ENCODE measurements around the gene HLF. TPM values are rescaled to one million over a fixed set of nuclear protein-coding genes. Genes with fewer than 3 reads are reported as not detected.

HLF gene
- total and polyA plus RNA-seq, 10 of the 15 experiments (the other 5 are each of a cell fraction or from before 2014, with no cell fraction given), result 0.01 to 0.33 (median 0.20) TPM; not detected in 3

DNA sequence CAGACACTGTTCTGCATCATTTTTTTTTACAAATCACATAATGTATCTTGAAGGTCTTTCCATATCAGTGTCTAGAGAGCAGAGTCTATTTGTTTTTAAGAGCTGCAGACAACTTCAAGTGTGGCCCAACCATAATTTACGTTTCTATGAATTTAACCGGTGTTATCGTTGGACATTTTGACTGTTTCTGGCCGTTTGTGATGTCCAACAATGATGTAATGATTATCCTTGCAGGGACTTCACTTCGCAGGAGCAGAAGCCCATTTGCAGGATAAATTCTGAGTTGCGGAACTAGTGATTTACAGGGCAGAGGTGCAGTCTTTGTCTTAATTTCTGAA, 26.9 kb upstream of the HLF start:
- no peak for DNase-seq (ENCODE audit: low read depth, low spot score)
- ChIA-PET CTCF (interaction anchor here (0.9 to 2.0 kb wide), 4 partner anchors 10 to 276 kb away, joined by 3 to 6 read pairs (median 4); no protein-coding TSS in a partner anchor), SMC1A (ENCODE audit: uncharacterized antibody, unreplicated experiment) (interaction anchor here (1.4 kb wide), 1 partner anchor 179 kb away, joined by 3 read pairs; no protein-coding TSS in a partner anchor), POLR2A (interaction anchor here (1.3 kb wide), 1 partner anchor 147 kb away, joined by 4 read pairs; no protein-coding TSS in a partner anchor), RAD21 (ENCODE audit: unreplicated experiment) (interaction anchor here (0.7 to 0.8 kb wide), 2 partner anchors 147 to 169 kb away, joined by 3 read pairs; no protein-coding TSS in a partner anchor)
- H3K27ac ChIP-seq (ENCODE audit: control insufficient read depth, insufficient read depth), result no peak overlapping the region
- H3K79me2 ChIP-seq (ENCODE audit: control insufficient read depth, insufficient read depth, low read length), result no peaks in the 10 kb centered on the region
- peak overlapping the region; percentile 89 for H2AFZ ChIP-seq (ENCODE audit: control insufficient read depth, low read depth, low read length)
- no peak for FAIRE-seq
- ATAC-seq, result no peak
- peak overlapping the region; percentile 32; the same call in 1 of the 2 replicates for H3K9ac ChIP-seq (ENCODE audit: control insufficient read depth, insufficient read depth, low read length)
- in situ Hi-C loops (cut with MboI) (no loop called here), intact Hi-C loops (cut with micrococcal nuclease; ENCODE audit: unreplicated experiment) (no loop called here)
- no peaks in the 10 kb centered on the region for H3K9me3 ChIP-seq (replicated peaks; ENCODE audit: control insufficient read depth, insufficient read depth, low read length)
- TF ChIP-seq, protein P1, sequence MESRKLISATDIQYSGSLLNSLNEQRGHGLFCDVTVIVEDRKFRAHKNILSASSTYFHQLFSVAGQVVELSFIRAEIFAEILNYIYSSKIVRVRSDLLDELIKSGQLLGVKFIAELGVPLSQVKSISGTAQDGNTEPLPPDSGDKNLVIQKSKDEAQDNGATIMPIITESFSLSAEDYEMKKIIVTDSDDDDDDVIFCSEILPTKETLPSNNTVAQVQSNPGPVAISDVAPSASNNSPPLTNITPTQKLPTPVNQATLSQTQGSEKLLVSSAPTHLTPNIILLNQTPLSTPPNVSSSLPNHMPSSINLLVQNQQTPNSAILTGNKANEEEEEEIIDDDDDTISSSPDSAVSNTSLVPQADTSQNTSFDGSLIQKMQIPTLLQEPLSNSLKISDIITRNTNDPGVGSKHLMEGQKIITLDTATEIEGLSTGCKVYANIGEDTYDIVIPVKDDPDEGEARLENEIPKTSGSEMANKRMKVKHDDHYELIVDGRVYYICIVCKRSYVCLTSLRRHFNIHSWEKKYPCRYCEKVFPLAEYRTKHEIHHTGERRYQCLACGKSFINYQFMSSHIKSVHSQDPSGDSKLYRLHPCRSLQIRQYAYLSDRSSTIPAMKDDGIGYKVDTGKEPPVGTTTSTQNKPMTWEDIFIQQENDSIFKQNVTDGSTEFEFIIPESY (IDR thresholded peaks at IDR 0.05), result no peak
- 0 out of 2 replicates have a peak, but pooled peaks have one; percentile 47 for TF ChIP-seq ATF7 (IDR thresholded peaks at IDR 0.05; ENCODE audit: low read depth)
- H3K27me3 ChIP-seq (replicated peaks in 1 of 2; ENCODE audit: control insufficient read depth in 2 of 2, insufficient read depth in 2 of 2, low read length in 1 of 2), result no peaks in the 10 kb centered on the region
- peak overlapping the region; percentile 59 for H3K4me3 ChIP-seq
- WGBS (ENCODE audit: insufficient coverage, insufficient replicate concordance, low lambda C conversion rate, missing lambda C conversion rate), result 7% methylated on average over 6 of the region's 6 CpGs
- no peaks in the 10 kb centered on the region for H4K20me1 ChIP-seq (ENCODE audit: control insufficient read depth, insufficient read depth)
- peaks cover 13% of the 10 kb centered on the region for H3K4me1 ChIP-seq (ENCODE audit: control insufficient read depth, insufficient read depth, low read length)
- no TSS peak for BruUV-seq (replicated peaks)
- H3K4me2 ChIP-seq (ENCODE audit: control insufficient read depth, insufficient read depth), result peak overlapping the region; percentile 86
- no peaks in the 10 kb centered on the region for H3K36me3 ChIP-seq (ENCODE audit: control insufficient read depth in 2 of 2, insufficient read depth in 2 of 2, low read length in 1 of 2)

DNA sequence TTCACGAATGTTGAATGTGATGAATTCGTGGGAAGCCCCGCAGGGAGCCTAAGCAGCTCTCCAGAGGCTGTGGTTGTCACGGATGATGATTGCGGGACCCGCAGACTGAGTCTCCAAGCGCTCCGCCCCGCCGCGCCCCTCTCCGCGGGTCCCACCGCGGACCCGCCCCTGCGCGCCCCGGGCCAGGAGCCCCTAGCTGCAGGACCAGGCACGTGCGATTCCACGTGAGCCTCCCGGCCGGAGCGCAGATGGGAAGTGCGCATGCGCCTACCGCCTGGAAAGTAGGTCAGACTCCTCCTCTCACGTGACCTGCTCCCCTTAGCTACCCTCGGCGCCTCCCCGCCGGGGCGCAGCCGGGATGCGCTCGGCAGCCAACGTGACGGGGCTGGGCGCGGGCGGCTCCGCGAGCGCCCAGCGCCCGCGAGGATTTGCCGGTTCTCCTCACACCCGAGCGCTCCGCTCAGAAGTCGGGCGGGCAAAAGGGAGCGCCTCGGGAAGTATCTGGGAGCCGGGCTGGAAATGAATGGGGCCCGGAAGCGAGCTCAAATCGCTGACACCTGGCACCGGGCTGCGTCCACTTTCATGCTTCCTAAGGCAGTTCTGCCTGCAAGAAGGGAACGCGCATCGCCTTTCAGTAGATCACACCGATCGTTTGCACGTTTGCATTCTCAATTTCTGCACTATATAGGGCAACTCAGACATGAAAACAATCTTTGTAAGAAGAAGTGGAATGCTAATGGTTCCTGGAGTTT, 26.4 kb upstream of the HLF start:
- no peaks in the 10 kb centered on the region for H3K36me3 ChIP-seq (ENCODE audit: control insufficient read depth in 2 of 2, insufficient read depth in 2 of 2, low read length in 1 of 2)
- peak overlapping the region; percentile 32; the same call in 1 of the 2 replicates for H3K9ac ChIP-seq (ENCODE audit: control insufficient read depth, insufficient read depth, low read length)
- peak overlapping the region; percentile 86 for H3K4me2 ChIP-seq (ENCODE audit: control insufficient read depth, insufficient read depth)
- DNase-seq (ENCODE audit: low read depth, low spot score) (peak; percentile 59), ATAC-seq (peak; percentile 98), FAIRE-seq (peak; percentile 75)
- peak overlapping the region; percentile 89 for H2AFZ ChIP-seq (ENCODE audit: control insufficient read depth, low read depth, low read length)
- H3K4me1 ChIP-seq (ENCODE audit: control insufficient read depth, insufficient read depth, low read length), result peaks cover 13% of the 10 kb centered on the region
- H3K9me3 ChIP-seq (replicated peaks; ENCODE audit: control insufficient read depth, insufficient read depth, low read length), result no peaks in the 10 kb centered on the region
- WGBS (ENCODE audit: insufficient coverage, insufficient replicate concordance, low lambda C conversion rate, missing lambda C conversion rate), result under 1% methylated on average over 53 of the region's 68 CpGs
- in situ Hi-C loops (cut with MboI), result no loop called here
- no peaks in the 10 kb centered on the region for H3K79me2 ChIP-seq (ENCODE audit: control insufficient read depth, insufficient read depth, low read length)
- CTCF ChIA-PET, result interaction anchor here (0.6 to 2.0 kb wide), 5 partner anchors 9 to 276 kb away, joined by 3 to 6 read pairs (median 4); no protein-coding TSS in a partner anchor
- RAD21 ChIA-PET (ENCODE audit: unreplicated experiment), result interaction anchor here (0.8 kb wide), 1 partner anchor 169 kb away, joined by 3 read pairs; no protein-coding TSS in a partner anchor
- no TSS peak for BruUV-seq (replicated peaks)
- intact Hi-C loops (cut with micrococcal nuclease; ENCODE audit: unreplicated experiment), result no loop called here
- H3K27me3 ChIP-seq (replicated peaks in 1 of 2; ENCODE audit: control insufficient read depth in 2 of 2, insufficient read depth in 2 of 2, low read length in 1 of 2), result no peaks in the 10 kb centered on the region
- H4K20me1 ChIP-seq (ENCODE audit: control insufficient read depth, insufficient read depth), result no peaks in the 10 kb centered on the region
- POLR2A ChIA-PET, result interaction anchor here (1.0 to 1.3 kb wide), 2 partner anchors 13 to 148 kb away, joined by 3 to 4 read pairs; no protein-coding TSS in a partner anchor
- SMC1A ChIA-PET (ENCODE audit: uncharacterized antibody, unreplicated experiment), result interaction anchor here (0.9 to 1.4 kb wide), 2 partner anchors 179 to 203 kb away, joined by 3 read pairs; no protein-coding TSS in a partner anchor
- H3K4me3 ChIP-seq, result peak overlapping the region; percentile 59
- H3K27ac ChIP-seq (ENCODE audit: control insufficient read depth, insufficient read depth), result no peak overlapping the region
- TF ChIP-seq ELK1 (IDR thresholded peaks at IDR 0.05; ENCODE audit: low read depth, low read length), result no peak
- peak; percentile 87; the same call in 1 of the 2 replicates for TF ChIP-seq MXI1 (IDR thresholded peaks at IDR 0.05; ENCODE audit: low read depth, low read length)
- TF ChIP-seq E2F4 (IDR thresholded peaks at IDR 0.05; ENCODE audit: low read depth, low read length), result no peak
- TF ChIP-seq ZNF622 (IDR thresholded peaks at IDR 0.05), result no peak
- TF ChIP-seq POLR2A (IDR thresholded peaks at IDR 0.05; ENCODE audit: low read depth, low read length), result peak; percentile 73
- TF ChIP-seq TARDBP (IDR thresholded peaks at IDR 0.05; ENCODE audit: borderline replicate concordance), result no peak

All from GM12878 (cell line).